H9 (cell line): ENCODE data around the gene DAPK1. TPM values are rescaled to one million over a fixed set of nuclear protein-coding genes. Genes with fewer than 3 reads are reported as not detected.
A peak's percentile ranks its signal among the peaks of the same experiment; 100 is the strongest.

Source experiments
- DNase-seq: peaks from one replicate; pipeline ENCODE4 v3.0.0-alpha.2; 2017
- H2AFZ ChIP-seq: one replicate; pipeline ENCODE4 v1.6.1; 2013; ENCODE audit warnings: mild to moderate bottlenecking, low read length, control low read depth, moderate library complexity
- H2AK5ac ChIP-seq: 2 replicates; pipeline ENCODE4 v1.6.1; 2013; ENCODE audit warnings: low read length, control low read depth, mixed read lengths; ENCODE audit not compliant: insufficient read length
- H2BK120ac ChIP-seq: one replicate; pipeline ENCODE4 v1.6.1; 2013; ENCODE audit warnings: low read depth, mild to moderate bottlenecking, low read length, control low read depth, inconsistent platforms; ENCODE audit not compliant: poor library complexity, severe bottlenecking
- H2BK12ac ChIP-seq: 2 replicates; pipeline ENCODE4 v1.6.1; 2013; ENCODE audit warnings: low read length, control low read depth, mixed read lengths, low read depth; ENCODE audit not compliant: insufficient read length
- H2BK15ac ChIP-seq: 2 replicates; pipeline ENCODE4 v1.6.1; 2013; ENCODE audit warnings: low read depth, low read length, control low read depth
- H2BK20ac ChIP-seq: one replicate; pipeline ENCODE4 v1.6.1; 2013; ENCODE audit warnings: low read depth, mild to moderate bottlenecking, low read length, control low read depth, inconsistent platforms; ENCODE audit not compliant: poor library complexity, severe bottlenecking
- H2BK5ac ChIP-seq: 2 replicates; pipeline ENCODE4 v1.6.1; 2013; ENCODE audit warnings: low read length, control low read depth, mixed read lengths; ENCODE audit not compliant: insufficient read length
- H3K14ac ChIP-seq: 2 replicates; pipeline ENCODE4 v1.6.1; 2013; ENCODE audit warnings: low read length, control low read depth; ENCODE audit not compliant: insufficient read depth
- H3K18ac ChIP-seq: 2 replicates; pipeline ENCODE4 v1.6.1; 2013; ENCODE audit warnings: low read depth, mild to moderate bottlenecking, mixed read lengths, low read length, control low read depth; ENCODE audit not compliant: insufficient read length
- H3K23ac ChIP-seq: 2 replicates; pipeline ENCODE4 v1.6.1; 2013; ENCODE audit warnings: low read length, control low read depth, mixed read lengths, low read depth; ENCODE audit not compliant: insufficient read length
- H3K23me2 ChIP-seq: 2 replicates; pipeline ENCODE4 v1.6.1; 2013; ENCODE audit warnings: low read depth, mild to moderate bottlenecking, mixed read lengths, low read length, control low read depth; ENCODE audit not compliant: insufficient read length, poor library complexity, severe bottlenecking
- H3K27ac ChIP-seq: 2 replicates; pipeline ENCODE4 v1.5.1; 2013; ENCODE audit warnings: low read length, control low read depth, mixed read lengths, low read depth; ENCODE audit not compliant: insufficient read length
- H3K27me3 ChIP-seq: 2 replicates; pipeline ENCODE4 v1.6.1; 2013; ENCODE audit warnings: low read length, control low read depth, inconsistent platforms; ENCODE audit not compliant: insufficient read depth
- H3K4ac ChIP-seq: 2 replicates; pipeline ENCODE4 v1.6.1; 2013; ENCODE audit warnings: low read depth, mild to moderate bottlenecking, control low read depth, inconsistent platforms, low read length, moderate library complexity
- H3K4me1 ChIP-seq: 2 replicates; pipeline ENCODE4 v1.6.1; 2013; ENCODE audit warnings: low read length, control low read depth, inconsistent platforms; ENCODE audit not compliant: insufficient read depth
- H3K4me2 ChIP-seq: 2 replicates; pipeline ENCODE4 v1.6.1; 2013; ENCODE audit warnings: low read length, control low read depth, mixed read lengths; ENCODE audit not compliant: insufficient read length, insufficient read depth
- H3K56ac ChIP-seq: 2 replicates; pipeline ENCODE4 v1.6.1; 2013; ENCODE audit warnings: low read depth, mild to moderate bottlenecking, mixed read lengths, low read length, control low read depth; ENCODE audit not compliant: insufficient read length
- H3K79me1 ChIP-seq: 2 replicates; pipeline ENCODE4 v1.6.1; 2013; ENCODE audit warnings: low read depth, mild to moderate bottlenecking, moderate library complexity, low read length, control low read depth, inconsistent platforms; ENCODE audit not compliant: insufficient read depth, poor library complexity, severe bottlenecking
- H3K79me2 ChIP-seq: 2 replicates; pipeline ENCODE4 v1.6.1; 2013; ENCODE audit warnings: low read length, control low read depth, inconsistent platforms; ENCODE audit not compliant: insufficient read depth
- H3K9ac ChIP-seq: 2 replicates; pipeline ENCODE4 v1.6.1; 2013; ENCODE audit warnings: low read length, control low read depth, mixed read lengths; ENCODE audit not compliant: insufficient read length; ENCODE audit errors: extremely low read depth
- H3K9me3 ChIP-seq: one replicate; pipeline ENCODE4 v1.6.1; 2013; ENCODE audit warnings: low read depth, low read length, inconsistent platforms; ENCODE audit not compliant: control insufficient read depth
- H3T11ph ChIP-seq: one replicate; pipeline ENCODE4 v1.6.1; 2013; ENCODE audit warnings: mild to moderate bottlenecking, low read length, control low read depth, inconsistent platforms
- H4K20me1 ChIP-seq: one replicate; pipeline ENCODE4 v1.6.1; 2013; ENCODE audit not compliant: control insufficient read depth, insufficient read length, insufficient read depth
- H4K5ac ChIP-seq: 2 replicates; pipeline ENCODE4 v1.6.1; 2013; ENCODE audit warnings: low read depth, mild to moderate bottlenecking, mixed read lengths, low read length, control low read depth; ENCODE audit not compliant: insufficient read length
- H4K8ac ChIP-seq: replicated peaks from 2 replicates; pipeline ENCODE4 v1.6.1; 2013; ENCODE audit warnings: low read length, control low read depth, mixed read lengths, low read depth; ENCODE audit not compliant: insufficient read length
- H4K91ac ChIP-seq: 2 replicates; pipeline ENCODE4 v1.6.1; 2013; ENCODE audit warnings: low read depth, mild to moderate bottlenecking, moderate library complexity, mixed read lengths, low read length, control low read depth; ENCODE audit not compliant: insufficient read length
- H3K27ac Mint-ChIP-seq, 3 experiments: 2 replicates in 2 of 3; 3 replicates in 1 of 3; pipeline ENCODE4 v1.8.0; 2020 to 2021; ENCODE audit warnings: mixed read lengths in 3 of 3, mild to moderate bottlenecking in 1 of 3, moderate library complexity in 1 of 3
- H3K27me3 Mint-ChIP-seq: 2 replicates; pipeline ENCODE4 v1.8.0; 2021; ENCODE audit warnings: low read depth, mild to moderate bottlenecking, moderate library complexity, mixed read lengths
- H3K36me3 Mint-ChIP-seq, 3 experiments: 2 replicates in 2 of 3; 3 replicates in 1 of 3; pipeline ENCODE4 v1.8.0; 2020 to 2021; ENCODE audit warnings: low read depth in 3 of 3, mixed read lengths in 3 of 3; ENCODE audit not compliant: insufficient read depth in 1 of 3
- H3K4me1 Mint-ChIP-seq, 2 experiments: 2 replicates each; pipeline ENCODE4 v1.8.0; 2020; ENCODE audit warnings: mixed read lengths in 2 of 2
- H3K4me3 Mint-ChIP-seq, 2 experiments: 2 replicates in 1 of 2; 3 replicates in 1 of 2; pipeline ENCODE4 v1.8.0; 2020 to 2021; ENCODE audit warnings: mild to moderate bottlenecking in 2 of 2, mixed read lengths in 2 of 2, moderate library complexity in 1 of 2
- H3K9me3 Mint-ChIP-seq, 2 experiments: 2 replicates in 1 of 2; 3 replicates in 1 of 2; pipeline ENCODE4 v1.8.0; 2020; ENCODE audit warnings: mild to moderate bottlenecking in 2 of 2, mixed read lengths in 2 of 2, moderate library complexity in 1 of 2
- WGBS: extraction: QIAGEN DNeasy Blood & Tissue Kit; methylation state at CpG from one replicate; pipeline ENCODE4 v1.1.7; 2013; ENCODE audit warnings: missing lambda C conversion rate, low lambda C conversion rate, mixed read lengths; ENCODE audit not compliant: insufficient read length; ENCODE audit errors: extremely low coverage; 5-methylcytosine and 5-hydroxymethylcytosine counted together
- total RNA-seq: library from RNA; stranded (reverse); gene quantifications from 2 replicates; pipeline ENCODE4 v1.2.1, GENCODE V29; 2021
- TF ChIP-seq, protein P1 (sequence below): fragments of 200-600 bp; sonication (generic); conservative IDR thresholded peaks from 3 replicates; pipeline ENCODE4 v1.8.0; 2021; ENCODE audit warnings: antibody characterized with exemption, mild to moderate bottlenecking

Gene DAPK1
- total RNA-seq, 1 experiment from 2014 or later = 79.4 TPM

- peak overlapping the region in 1 of 3 experiments; percentile 31; a peak in 1 of 7 replicates for H3K27ac Mint-ChIP-seq
- H3K23ac ChIP-seq = no peak overlapping the region
- H3T11ph ChIP-seq = no peak overlapping the region
- H3K27me3 Mint-ChIP-seq = no peaks in the 10 kb centered on the region; the same call in 1 of the 2 replicates
- no peak overlapping the region for H3K4me3 Mint-ChIP-seq
- no peak overlapping the region for H2BK20ac ChIP-seq
- no peak overlapping the region for H3K9ac ChIP-seq
- H3K56ac ChIP-seq = no peak overlapping the region
- no peak overlapping the region for H3K4ac ChIP-seq
- H2BK15ac ChIP-seq = no peak overlapping the region
- no peaks in the 10 kb centered on the region for H3K27me3 ChIP-seq
- no peak overlapping the region for H3K18ac ChIP-seq
- peaks cover 32 to 33% of the 10 kb centered on the region in 2 experiments for H3K4me1 Mint-ChIP-seq
- no peak overlapping the region for H2AFZ ChIP-seq
- DNase-seq = no peak
- WGBS = no CpG with 5 or more reads among the region's 2 CpGs
- no peak overlapping the region for H2AK5ac ChIP-seq
- H2BK12ac ChIP-seq = no peak overlapping the region
- H2BK120ac ChIP-seq = no peak overlapping the region
- H3K79me2 ChIP-seq = peaks cover 13% of the 10 kb centered on the region; the same call in 1 of the 2 replicates
- no peaks in the 10 kb centered on the region for H3K9me3 ChIP-seq
- no peak overlapping the region for H2BK5ac ChIP-seq
- H3K4me1 ChIP-seq = no peaks in the 10 kb centered on the region
- H4K5ac ChIP-seq = no peak overlapping the region
- no peak overlapping the region for H4K91ac ChIP-seq
- H3K23me2 ChIP-seq = peaks cover 6% of the 10 kb centered on the region
- H3K79me1 ChIP-seq = peaks cover 3% of the 10 kb centered on the region
- H3K4me2 ChIP-seq = no peak overlapping the region
- H3K14ac ChIP-seq = no peak overlapping the region
- peaks cover 46 to 67% (median 61%) of the 10 kb centered on the region in 3 experiments for H3K36me3 Mint-ChIP-seq
- peaks cover 0 to 3% of the 10 kb centered on the region in 2 experiments; a peak in 1 of 5 replicates for H3K9me3 Mint-ChIP-seq
- H4K8ac ChIP-seq = no peak overlapping the region
- H4K20me1 ChIP-seq = no peaks in the 10 kb centered on the region
- TF ChIP-seq, protein P1, sequence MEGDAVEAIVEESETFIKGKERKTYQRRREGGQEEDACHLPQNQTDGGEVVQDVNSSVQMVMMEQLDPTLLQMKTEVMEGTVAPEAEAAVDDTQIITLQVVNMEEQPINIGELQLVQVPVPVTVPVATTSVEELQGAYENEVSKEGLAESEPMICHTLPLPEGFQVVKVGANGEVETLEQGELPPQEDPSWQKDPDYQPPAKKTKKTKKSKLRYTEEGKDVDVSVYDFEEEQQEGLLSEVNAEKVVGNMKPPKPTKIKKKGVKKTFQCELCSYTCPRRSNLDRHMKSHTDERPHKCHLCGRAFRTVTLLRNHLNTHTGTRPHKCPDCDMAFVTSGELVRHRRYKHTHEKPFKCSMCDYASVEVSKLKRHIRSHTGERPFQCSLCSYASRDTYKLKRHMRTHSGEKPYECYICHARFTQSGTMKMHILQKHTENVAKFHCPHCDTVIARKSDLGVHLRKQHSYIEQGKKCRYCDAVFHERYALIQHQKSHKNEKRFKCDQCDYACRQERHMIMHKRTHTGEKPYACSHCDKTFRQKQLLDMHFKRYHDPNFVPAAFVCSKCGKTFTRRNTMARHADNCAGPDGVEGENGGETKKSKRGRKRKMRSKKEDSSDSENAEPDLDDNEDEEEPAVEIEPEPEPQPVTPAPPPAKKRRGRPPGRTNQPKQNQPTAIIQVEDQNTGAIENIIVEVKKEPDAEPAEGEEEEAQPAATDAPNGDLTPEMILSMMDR = no peak
- H3K27ac ChIP-seq = no peak overlapping the region
Observed at GRCh38 chr9:87503430-87503829, 5.8 kb downstream of the DAPK1 start.
